Mesothelial cell of epicardium (in vitro differentiated cells): ENCODE data around the gene CD72. TPM values are rescaled to one million over a fixed set of nuclear protein-coding genes. Genes with fewer than 3 reads are reported as not detected.
"Not testable (repeated sequence)": the region's sequence is repeated elsewhere in the genome, so short reads cannot be mapped to it uniquely, and the experiment has no call there.

Experiments used
- DNase-seq, 2 experiments: peaks; one replicate each; pipeline ENCODE4 v3.0.0; 2021; ENCODE audit warnings: low spot score in 2 of 2; ENCODE audit not compliant: unreplicated experiment in 2 of 2
- H3K27ac Mint-ChIP-seq: 2 replicates; pipeline ENCODE4 v1.8.0; 2021; ENCODE audit warnings: mixed read lengths
- H3K27me3 Mint-ChIP-seq: 2 replicates; pipeline ENCODE4 v1.8.0; 2021; ENCODE audit warnings: low read depth, mixed read lengths
- H3K36me3 Mint-ChIP-seq: 2 replicates; pipeline ENCODE4 v1.8.0; 2021; ENCODE audit warnings: mixed read lengths
- H3K4me1 Mint-ChIP-seq: 2 replicates; pipeline ENCODE4 v1.8.0; 2021; ENCODE audit warnings: mixed read lengths
- H3K4me3 Mint-ChIP-seq: 2 replicates; pipeline ENCODE4 v1.8.0; 2021; ENCODE audit warnings: mild to moderate bottlenecking, moderate library complexity, mixed read lengths
- H3K9me3 Mint-ChIP-seq: 2 replicates; pipeline ENCODE4 v1.8.0; 2021; ENCODE audit warnings: mixed read lengths
- CTCF ChIP-seq: fragments of 200-600 bp; sonication (generic); IDR thresholded peaks from one replicate; pipeline ENCODE4 v1.5.0; 2021; ENCODE audit warnings: antibody characterized with exemption; ENCODE audit not compliant: unreplicated experiment
- total RNA-seq: library from RNA; stranded (reverse); gene quantifications from 3 replicates; pipeline ENCODE4 v1.2.1, GENCODE V29; 2021

Gene CD72
- total RNA-seq, 1 donor from 2014 or later: 4.2 TPM

- no peak overlapping the region for H3K27ac Mint-ChIP-seq
- no peak overlapping the region for H3K4me3 Mint-ChIP-seq
- no peaks in the 10 kb centered on the region for H3K9me3 Mint-ChIP-seq
- no peak for TF ChIP-seq CTCF
- no peaks in the 10 kb centered on the region for H3K4me1 Mint-ChIP-seq
- peaks cover 58% of the 10 kb centered on the region for H3K27me3 Mint-ChIP-seq
- no peak for DNase-seq
- H3K36me3 Mint-ChIP-seq: peaks cover 11% of the 10 kb centered on the region
These were observed 5.4 kb downstream of the CD72 start for GRCh38 chr9:35612843-35613242.

DNA sequence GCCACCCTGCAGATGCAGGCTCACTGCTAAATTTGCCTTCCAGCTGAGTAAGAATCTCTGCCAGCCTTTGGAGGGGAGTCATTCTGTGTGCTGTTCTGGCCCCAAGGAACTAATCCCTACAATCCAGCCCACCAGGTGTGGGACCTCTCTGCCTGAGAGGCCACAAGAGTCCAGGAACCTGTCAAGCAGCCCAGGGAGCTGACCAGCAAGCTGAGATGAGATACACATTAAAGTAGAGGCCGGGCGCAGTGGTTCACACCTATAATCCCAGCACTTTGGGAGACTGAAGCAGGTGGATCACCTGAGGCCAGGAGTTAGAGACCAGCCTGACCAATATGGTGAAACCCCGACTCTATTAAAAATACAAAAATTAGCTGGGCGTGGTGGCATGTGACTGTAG lies 6.1 kb downstream of the CD72 start:
- not testable (repeated sequence) for DNase-seq, H3K9me3 Mint-ChIP-seq, H3K27ac Mint-ChIP-seq, H3K4me3 Mint-ChIP-seq, H3K4me1 Mint-ChIP-seq
- H3K27me3 Mint-ChIP-seq: peaks cover 50% of the 10 kb centered on the region
- H3K36me3 Mint-ChIP-seq: peaks cover 15% of the 10 kb centered on the region

- DNase-seq: no peak
- Mint-ChIP-seq H3K4me1 (peaks cover 6% of the 10 kb centered on the region), H3K36me3 (peaks cover 18% of the 10 kb centered on the region), H3K9me3 (no peaks in the 10 kb centered on the region), H3K4me3 (no peak overlapping the region), H3K27ac (no peak overlapping the region), H3K27me3 (peaks cover 43% of the 10 kb centered on the region)
- TF ChIP-seq CTCF: no peak
These were observed 6.9 kb downstream of the CD72 start for GRCh38 chr9:35611230-35611797.

DNA sequence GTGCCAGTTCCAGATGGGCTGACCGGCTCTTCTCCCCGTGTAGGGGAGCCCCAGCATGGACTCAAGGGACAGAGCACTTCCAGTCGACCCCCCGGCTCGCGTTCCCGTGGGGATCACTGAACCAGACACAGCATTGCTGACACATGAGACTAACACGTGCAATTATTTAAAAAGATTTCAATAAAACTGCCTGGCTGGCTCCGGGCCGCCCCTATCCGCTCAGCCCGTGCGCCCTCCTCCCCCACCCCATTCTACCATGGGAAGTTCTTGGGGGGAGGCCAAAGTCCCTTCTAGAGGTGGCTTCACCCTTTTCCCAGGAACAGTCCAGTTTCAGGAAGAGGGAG lies 8.4 kb downstream of the CD72 start:
- Mint-ChIP-seq H3K27me3 (peaks cover 27% of the 10 kb centered on the region), H3K4me1 (peaks cover 10% of the 10 kb centered on the region), H3K27ac (no peak overlapping the region), H3K9me3 (no peaks in the 10 kb centered on the region), H3K36me3 (peaks cover 18% of the 10 kb centered on the region), H3K4me3 (no peak overlapping the region)
- no peak for DNase-seq
- TF ChIP-seq CTCF: no peak

DNA sequence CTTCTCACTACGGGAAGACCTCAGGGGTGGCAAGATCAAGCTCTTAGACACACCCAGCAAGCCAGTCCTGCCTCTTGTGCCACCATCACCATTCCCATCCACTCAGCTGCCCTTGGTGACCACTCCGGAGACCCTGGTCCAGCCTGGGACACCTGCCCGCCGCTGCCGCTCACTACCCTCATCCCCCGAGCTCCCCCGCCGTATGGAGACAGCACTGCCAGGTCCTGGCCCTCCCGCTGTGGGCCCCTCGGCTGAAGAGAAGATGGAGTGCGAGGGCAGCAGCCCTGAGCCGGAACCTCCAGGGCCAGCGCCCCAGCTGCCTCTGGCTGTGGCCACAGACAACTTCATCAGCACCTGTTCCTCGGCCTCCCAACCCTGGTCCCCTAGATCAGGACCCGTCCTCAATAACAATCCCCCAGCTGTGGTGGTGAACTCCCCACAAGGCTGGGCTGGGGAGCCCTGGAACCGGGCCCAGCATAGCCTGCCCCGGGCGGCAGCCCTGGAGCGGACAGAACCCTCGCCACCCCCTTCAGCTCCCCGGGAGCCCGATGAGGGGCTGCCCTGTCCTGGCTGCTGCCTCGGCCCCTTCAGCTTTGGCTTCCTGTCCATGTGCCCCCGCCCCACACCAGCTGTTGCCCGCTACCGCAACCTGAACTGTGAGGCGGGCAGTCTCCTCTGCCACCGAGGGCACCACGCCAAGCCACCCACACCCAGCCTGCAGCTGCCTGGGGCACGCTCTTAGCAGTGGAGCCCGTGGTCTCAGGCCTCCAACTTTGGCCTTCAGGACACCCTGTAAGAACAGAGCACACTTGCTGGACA lies 9.0 kb downstream of the CD72 start:
- H3K27ac Mint-ChIP-seq: no peak overlapping the region
- H3K36me3 Mint-ChIP-seq: peaks cover 18% of the 10 kb centered on the region
- DNase-seq: no peak
- no peaks in the 10 kb centered on the region for H3K9me3 Mint-ChIP-seq
- peaks cover 13% of the 10 kb centered on the region for H3K4me1 Mint-ChIP-seq
- no peak for TF ChIP-seq CTCF
- peaks cover 22% of the 10 kb centered on the region for H3K27me3 Mint-ChIP-seq
- H3K4me3 Mint-ChIP-seq: no peak overlapping the region

- Mint-ChIP-seq H3K9me3 (no peaks in the 10 kb centered on the region), H3K4me1 (peaks cover 22% of the 10 kb centered on the region), H3K4me3 (no peak overlapping the region), H3K27ac (no peak overlapping the region), H3K27me3 (peaks cover 13% of the 10 kb centered on the region), H3K36me3 (peaks cover 18% of the 10 kb centered on the region)
- TF ChIP-seq CTCF: no peak
- DNase-seq: no peak
These were observed 10.0 kb downstream of the CD72 start for GRCh38 chr9:35608221-35608620.
